Keratinocyte (primary cell): Measurements from ENCODE around the gene SLC34A1. TPM values are rescaled to one million over a fixed set of nuclear protein-coding genes. Genes with fewer than 3 reads are reported as not detected.

Experiments used
- DNase-seq: peaks from one replicate; pipeline ENCODE4 v3.0.0-alpha.2; 2011; ENCODE audit warnings: low read depth, missing footprints, low spot score
- FAIRE-seq: peaks from 2 replicates; lab custom pipeline; 2011; peaks lifted over from hg19 to GRCh38; lab: Jason Lieb, UNC
- H2AFZ ChIP-seq: 2 replicates; pipeline ENCODE4 v1.6.0; 2012; ENCODE audit warnings: low read length, control low read depth, inconsistent platforms; ENCODE audit not compliant: control insufficient read depth
- H3K27ac ChIP-seq: 2 replicates; pipeline ENCODE4 v1.5.1; 2011; ENCODE audit warnings: low read length; ENCODE audit not compliant: control insufficient read depth, insufficient read depth
- H3K27me3 ChIP-seq: 3 replicates; pipeline ENCODE4 v1.6.0; 2011; ENCODE audit warnings: low read length; ENCODE audit not compliant: control insufficient read depth, insufficient read depth; ENCODE audit errors: extremely low read depth
- H3K36me3 ChIP-seq, 2 experiments: 2 replicates in 1 of 2; 3 replicates in 1 of 2; pipeline ENCODE4 v1.5.1; 2011; ENCODE audit warnings: low read length in 2 of 2, mild to moderate bottlenecking in 1 of 2; ENCODE audit not compliant: control insufficient read depth in 2 of 2, insufficient read depth in 2 of 2; ENCODE audit errors: extremely low read depth in 1 of 2
- H3K4me1 ChIP-seq: 3 replicates; pipeline ENCODE4 v1.5.1; 2011; ENCODE audit warnings: low read length; ENCODE audit not compliant: control insufficient read depth, insufficient read depth; ENCODE audit errors: extremely low read depth
- H3K4me2 ChIP-seq: 3 replicates; pipeline ENCODE4 v1.6.0; 2011; ENCODE audit warnings: low read depth, low read length; ENCODE audit not compliant: control insufficient read depth, insufficient read depth; ENCODE audit errors: extremely low read depth
- H3K4me3 ChIP-seq, 3 experiments: fragments of 200-600 bp in 1 of 3; sonication (generic) in 1 of 3; 2 replicates in 2 of 3; 3 replicates in 1 of 3; pipeline ENCODE4 v1.5.1; 2011 to 2016; ENCODE audit warnings: low read length in 3 of 3, mild to moderate bottlenecking in 3 of 3, control low read depth in 2 of 3, inconsistent platforms in 1 of 3, low read depth in 1 of 3, mixed read lengths in 1 of 3, mixed run types in 1 of 3, moderate library complexity in 1 of 3; ENCODE audit not compliant: control insufficient read depth in 2 of 3, insufficient read depth in 2 of 3; ENCODE audit errors: extremely low read depth in 1 of 3
- H3K79me2 ChIP-seq: 2 replicates; pipeline ENCODE4 v1.6.0; 2012; ENCODE audit warnings: low read length; ENCODE audit not compliant: control insufficient read depth, insufficient read depth
- H3K9ac ChIP-seq: 3 replicates; pipeline ENCODE4 v1.6.0; 2011; ENCODE audit warnings: low read length; ENCODE audit not compliant: control insufficient read depth, insufficient read depth; ENCODE audit errors: extremely low read depth
- H3K9me1 ChIP-seq: 3 replicates; pipeline ENCODE4 v1.6.0; 2011; ENCODE audit warnings: low read length; ENCODE audit not compliant: control insufficient read depth, insufficient read depth; ENCODE audit errors: extremely low read depth
- H3K9me3 ChIP-seq: 2 replicates; pipeline ENCODE4 v1.5.1; 2012; ENCODE audit warnings: low read depth, low read length; ENCODE audit not compliant: control insufficient read depth
- H4K20me1 ChIP-seq: 3 replicates; pipeline ENCODE4 v1.6.0; 2011; ENCODE audit warnings: low read length; ENCODE audit not compliant: control insufficient read depth, insufficient read depth; ENCODE audit errors: extremely low read depth
- EZH2 ChIP-seq: IDR thresholded peaks from one replicate; pipeline ENCODE4 v1.6.1; 2012; ENCODE audit warnings: inconsistent platforms, mild to moderate bottlenecking, low read length, moderate library complexity
- dilution Hi-C: fragments of 300-500 bp; cut with MboI; formaldehyde crosslinking; loops from one replicate; pipeline ENCODE4 v1.7.0; 2020; ENCODE audit warnings: low sequenced_read_pairs; ENCODE audit not compliant: extremely low pct_ligation_motif_present
- polyA minus RNA-seq, 3 experiments: library from RNA; depleted of rRNA, polyadenylated mRNA; stranded (reverse); fragments of >200 nt; gene quantifications; 1 replicate in 1 of 3; 2 replicates in 1 of 3; 3 replicates in 1 of 3; pipeline ENCODE4 v1.2.3, GENCODE V29; 2011
- polyA plus RNA-seq, 5 experiments: library from polyadenylated mRNA; depleted of rRNA in 3 of 5; stranded (reverse) in 3 of 5; stranded (forward) in 1 of 5; unstranded in 1 of 5; fragments of >200 nt; gene quantifications; 1 replicate in 1 of 5; 2 replicates in 3 of 5; 3 replicates in 1 of 5; pipeline versions ENCODE4 v1.2.1 to v1.2.3, GENCODE V29; 2011 to 2012; ENCODE audit warnings: missing spikeins in 2 of 5, low read depth in 1 of 5, low replicate concordance in 1 of 5
- TF ChIP-seq, protein P1 (sequence below), 3 experiments: IDR thresholded peaks in 1 of 3; conservative IDR thresholded peaks in 1 of 3; optimal IDR thresholded peaks in 1 of 3; 2 replicates in 2 of 3; 3 replicates in 1 of 3; pipeline versions ENCODE3 to v1.5.1; 2011; ENCODE audit warnings: low read length in 3 of 3, mild to moderate bottlenecking in 3 of 3, moderate library complexity in 2 of 3, control low read depth in 1 of 3, inconsistent platforms in 1 of 3; ENCODE audit not compliant: insufficient read depth in 2 of 3; ENCODE audit errors: extremely low read depth in 1 of 3

SLC34A1 gene, protein sequence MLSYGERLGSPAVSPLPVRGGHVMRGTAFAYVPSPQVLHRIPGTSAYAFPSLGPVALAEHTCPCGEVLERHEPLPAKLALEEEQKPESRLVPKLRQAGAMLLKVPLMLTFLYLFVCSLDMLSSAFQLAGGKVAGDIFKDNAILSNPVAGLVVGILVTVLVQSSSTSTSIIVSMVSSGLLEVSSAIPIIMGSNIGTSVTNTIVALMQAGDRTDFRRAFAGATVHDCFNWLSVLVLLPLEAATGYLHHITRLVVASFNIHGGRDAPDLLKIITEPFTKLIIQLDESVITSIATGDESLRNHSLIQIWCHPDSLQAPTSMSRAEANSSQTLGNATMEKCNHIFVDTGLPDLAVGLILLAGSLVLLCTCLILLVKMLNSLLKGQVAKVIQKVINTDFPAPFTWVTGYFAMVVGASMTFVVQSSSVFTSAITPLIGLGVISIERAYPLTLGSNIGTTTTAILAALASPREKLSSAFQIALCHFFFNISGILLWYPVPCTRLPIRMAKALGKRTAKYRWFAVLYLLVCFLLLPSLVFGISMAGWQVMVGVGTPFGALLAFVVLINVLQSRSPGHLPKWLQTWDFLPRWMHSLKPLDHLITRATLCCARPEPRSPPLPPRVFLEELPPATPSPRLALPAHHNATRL
- polyA plus RNA-seq (0.02 to 0.07 TPM (median 0.06 TPM) in 3 replicates), polyA minus RNA-seq (0.22 to 0.30 TPM in 2 of 3 replicates, not detected in the other)
- polyA plus RNA-seq (2011; ENCODE audit: low read depth) = not detected
- 0.04 TPM in 1 of 2 replicates, not detected in the other for polyA plus RNA-seq (2011; cell fraction: cytosol; rRNA removed)
- polyA plus RNA-seq (2011; cell fraction: nucleus; rRNA removed) = 0.11 and 0.13 TPM in 2 replicates
- polyA plus RNA-seq (2012; ENCODE audit: low replicate concordance) = 0.06 TPM in 1 of 2 replicates, not detected in the other
- polyA minus RNA-seq (2011; cell fraction: cytosol; rRNA and poly(A)+ RNA removed) = not detected
- 0.32 and 0.47 TPM in 2 replicates for polyA minus RNA-seq (2011; cell fraction: nucleus; rRNA and poly(A)+ RNA removed)

GRCh38 chr5:177384134-177384533, at the start of gene SLC34A1:
TSS of gene SLC34A1 (plus strand) at chr5:177384434. CDS start at chr5:177385742, 1,308 bp downstream.
- no peak within 1 kb of the TSS for H2AFZ ChIP-seq
- peaks cover 24% of the 10 kb centered on the region for H3K4me1 ChIP-seq
- peaks cover 2% of the 10 kb centered on the region for H4K20me1 ChIP-seq
- no peaks in the 10 kb centered on the region for H3K79me2 ChIP-seq
- no peak within 1 kb of the TSS for H3K4me2 ChIP-seq
- DNase-seq (no peak), FAIRE-seq (no peak)
- no peak within 1 kb of the TSS for H3K4me3 ChIP-seq
- dilution Hi-C loops = no loop called here
- no peak within 1 kb of the TSS for H3K9ac ChIP-seq
- TF ChIP-seq EZH2 = no peak
- TF ChIP-seq, protein P1, sequence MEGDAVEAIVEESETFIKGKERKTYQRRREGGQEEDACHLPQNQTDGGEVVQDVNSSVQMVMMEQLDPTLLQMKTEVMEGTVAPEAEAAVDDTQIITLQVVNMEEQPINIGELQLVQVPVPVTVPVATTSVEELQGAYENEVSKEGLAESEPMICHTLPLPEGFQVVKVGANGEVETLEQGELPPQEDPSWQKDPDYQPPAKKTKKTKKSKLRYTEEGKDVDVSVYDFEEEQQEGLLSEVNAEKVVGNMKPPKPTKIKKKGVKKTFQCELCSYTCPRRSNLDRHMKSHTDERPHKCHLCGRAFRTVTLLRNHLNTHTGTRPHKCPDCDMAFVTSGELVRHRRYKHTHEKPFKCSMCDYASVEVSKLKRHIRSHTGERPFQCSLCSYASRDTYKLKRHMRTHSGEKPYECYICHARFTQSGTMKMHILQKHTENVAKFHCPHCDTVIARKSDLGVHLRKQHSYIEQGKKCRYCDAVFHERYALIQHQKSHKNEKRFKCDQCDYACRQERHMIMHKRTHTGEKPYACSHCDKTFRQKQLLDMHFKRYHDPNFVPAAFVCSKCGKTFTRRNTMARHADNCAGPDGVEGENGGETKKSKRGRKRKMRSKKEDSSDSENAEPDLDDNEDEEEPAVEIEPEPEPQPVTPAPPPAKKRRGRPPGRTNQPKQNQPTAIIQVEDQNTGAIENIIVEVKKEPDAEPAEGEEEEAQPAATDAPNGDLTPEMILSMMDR (optimal IDR thresholded peaks at IDR 0.05 in 1 of 3, IDR thresholded peaks at IDR 0.05 in 1 of 3, conservative IDR thresholded peaks at IDR 0.05 in 1 of 3; ENCODE audit: extremely low read depth in 1 of 3, insufficient read depth in 2 of 3, low read length in 3 of 3) = no peak
- H3K27ac ChIP-seq = no peak within 1 kb of the TSS
- H3K27me3 ChIP-seq = peaks cover 5% of the 10 kb centered on the region
- H3K9me3 ChIP-seq = no peaks in the 10 kb centered on the region
- H3K36me3 ChIP-seq = no peaks in the 10 kb centered on the region
- H3K9me1 ChIP-seq = no peaks in the 10 kb centered on the region

GRCh38 chr5:177334781-177335700, 49.2 kb upstream of the SLC34A1 start:
- Histone ChIP-seq H4K20me1 (peaks cover 4% of the 10 kb centered on the region), H3K4me3 (no peak overlapping the region), H3K27ac (no peak overlapping the region), H3K4me1 (no peaks in the 10 kb centered on the region), H3K9ac (no peak overlapping the region), H3K9me1 (no peaks in the 10 kb centered on the region), H2AFZ (no peak overlapping the region), H3K4me2 (no peak overlapping the region), H3K36me3 (peaks cover 43 to 46% of the 10 kb centered on the region in 2 experiments), H3K27me3 (no peaks in the 10 kb centered on the region), H3K9me3 (no peaks in the 10 kb centered on the region), H3K79me2 (peaks cover 13% of the 10 kb centered on the region)
- DNase-seq (no peak), FAIRE-seq (no peak)
- dilution Hi-C loops = no loop called here
- no peak for TF ChIP-seq EZH2
- TF ChIP-seq, protein P1 (optimal IDR thresholded peaks at IDR 0.05 in 1 of 3, IDR thresholded peaks at IDR 0.05 in 1 of 3, conservative IDR thresholded peaks at IDR 0.05 in 1 of 3; ENCODE audit: extremely low read depth in 1 of 3, insufficient read depth in 2 of 3, low read length in 3 of 3) = no peak
